Upper lobe of right lung (tissue), 1 donor: Measurements from ENCODE around the gene ZNF19. TPM values are rescaled to one million over a fixed set of nuclear protein-coding genes. Genes with fewer than 3 reads are reported as not detected.

Source experiments
- ATAC-seq: fragments of 200-7000 bp; cut with Tn5 transposase; one replicate; pipeline ENCODE4 v1.9.1; 2020; ENCODE audit warnings: mild to moderate bottlenecking, moderate library complexity
- DNase-seq: peaks from one replicate; pipeline ENCODE4 v3.0.0-alpha.2; 2020
- H3K27ac ChIP-seq: fragments of 200-600 bp; one replicate; pipeline ENCODE4 v1.8.0; 2022
- H3K27me3 ChIP-seq: fragments of 200-600 bp; one replicate; pipeline ENCODE4 v1.8.0; 2022; ENCODE audit warnings: mild to moderate bottlenecking
- H3K36me3 ChIP-seq: fragments of 200-600 bp; one replicate; pipeline ENCODE4 v1.8.0; 2022
- H3K4me1 ChIP-seq: fragments of 200-600 bp; one replicate; pipeline ENCODE4 v1.8.0; 2022
- H3K4me3 ChIP-seq: fragments of 200-600 bp; one replicate; pipeline ENCODE4 v1.8.0; 2022; ENCODE audit warnings: mild to moderate bottlenecking
- H3K9me3 ChIP-seq: fragments of 200-600 bp; one replicate; pipeline ENCODE4 v1.8.0; 2022
- intact Hi-C: fragments of 100-400 bp; cut with DNase I; formaldehyde crosslinking; loops from one replicate; pipeline ENCODE4 v1.11.0; 2022
- total RNA-seq: library from RNA; stranded (reverse); fragmentation: NEBNext Ultra II Directional; extraction: Animal tissue kit (Norgen Biotek cat#: 25700); gene quantifications from one replicate; pipeline ENCODE4 v1.2.1, GENCODE V29; 2021
- TF ChIP-seq, protein P1 (sequence below): fragments of 200-600 bp; IDR thresholded peaks from one replicate; pipeline ENCODE4 v1.8.0; 2022; ENCODE audit warnings: antibody characterized with exemption
- donor health status: DM: no; HTN: yes; CAD: no; lungs with severe emphysema.

The ZNF19 gene
- total RNA-seq, 1 donor from 2014 or later = 11.4 TPM

GRCh38 chr16:71431991-71432390 is 57.1 kb downstream of the ZNF19 start:
- ATAC-seq (peak; percentile 10), DNase-seq (no peak)
- intact Hi-C loops = no loop called here
- Histone ChIP-seq H3K9me3 (no peaks in the 10 kb centered on the region), H3K27me3 (peaks cover 10% of the 10 kb centered on the region), H3K27ac (no peak overlapping the region), H3K4me1 (no peaks in the 10 kb centered on the region), H3K36me3 (no peaks in the 10 kb centered on the region), H3K4me3 (no peak overlapping the region)
- TF ChIP-seq, protein P1, sequence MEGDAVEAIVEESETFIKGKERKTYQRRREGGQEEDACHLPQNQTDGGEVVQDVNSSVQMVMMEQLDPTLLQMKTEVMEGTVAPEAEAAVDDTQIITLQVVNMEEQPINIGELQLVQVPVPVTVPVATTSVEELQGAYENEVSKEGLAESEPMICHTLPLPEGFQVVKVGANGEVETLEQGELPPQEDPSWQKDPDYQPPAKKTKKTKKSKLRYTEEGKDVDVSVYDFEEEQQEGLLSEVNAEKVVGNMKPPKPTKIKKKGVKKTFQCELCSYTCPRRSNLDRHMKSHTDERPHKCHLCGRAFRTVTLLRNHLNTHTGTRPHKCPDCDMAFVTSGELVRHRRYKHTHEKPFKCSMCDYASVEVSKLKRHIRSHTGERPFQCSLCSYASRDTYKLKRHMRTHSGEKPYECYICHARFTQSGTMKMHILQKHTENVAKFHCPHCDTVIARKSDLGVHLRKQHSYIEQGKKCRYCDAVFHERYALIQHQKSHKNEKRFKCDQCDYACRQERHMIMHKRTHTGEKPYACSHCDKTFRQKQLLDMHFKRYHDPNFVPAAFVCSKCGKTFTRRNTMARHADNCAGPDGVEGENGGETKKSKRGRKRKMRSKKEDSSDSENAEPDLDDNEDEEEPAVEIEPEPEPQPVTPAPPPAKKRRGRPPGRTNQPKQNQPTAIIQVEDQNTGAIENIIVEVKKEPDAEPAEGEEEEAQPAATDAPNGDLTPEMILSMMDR = no peak

GRCh38 chr16:71431176-71431575 is 57.9 kb downstream of the ZNF19 start:
- DNase-seq = no peak
- ATAC-seq = no peak
- no peaks in the 10 kb centered on the region for H3K9me3 ChIP-seq
- no peak overlapping the region for H3K27ac ChIP-seq
- H3K27me3 ChIP-seq = peaks cover 11% of the 10 kb centered on the region
- TF ChIP-seq, protein P1 = no peak
- no peaks in the 10 kb centered on the region for H3K36me3 ChIP-seq
- no peaks in the 10 kb centered on the region for H3K4me1 ChIP-seq
- H3K4me3 ChIP-seq = no peak overlapping the region
- intact Hi-C loops = no loop called here

DNA sequence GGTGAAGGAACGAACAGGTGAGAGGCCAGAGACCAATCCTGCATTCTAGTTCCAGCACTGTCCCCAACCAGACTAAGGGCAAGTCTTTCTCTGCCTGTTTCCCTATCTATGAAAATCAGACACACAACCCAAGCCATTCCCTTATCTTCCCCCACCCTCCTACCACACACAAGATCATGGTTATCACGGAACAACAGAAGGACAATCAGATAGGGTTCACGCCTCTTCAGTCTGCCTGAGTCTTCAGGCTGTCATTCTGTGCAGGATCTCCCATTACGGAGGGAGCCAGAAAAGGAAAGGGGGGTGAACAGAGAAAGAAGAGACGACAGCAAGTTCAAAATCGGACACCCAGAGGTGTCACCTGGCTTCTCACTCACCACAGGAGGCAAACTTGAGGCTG is 58.4 kb downstream of the ZNF19 start:
- TF ChIP-seq, protein P1 = no peak

GRCh38 chr16:71429581-71429980 is 59.5 kb downstream of the ZNF19 start:
- H3K4me1 ChIP-seq = no peaks in the 10 kb centered on the region
- no peaks in the 10 kb centered on the region for H3K36me3 ChIP-seq
- no peaks in the 10 kb centered on the region for H3K9me3 ChIP-seq
- DNase-seq = no peak
- no peak overlapping the region for H3K27ac ChIP-seq
- ATAC-seq = no peak
- peaks cover 22% of the 10 kb centered on the region for H3K27me3 ChIP-seq
- TF ChIP-seq, protein P1 = no peak
- no peak overlapping the region for H3K4me3 ChIP-seq
- intact Hi-C loops = no loop called here

More for the DNA sequence above, 58.4 kb downstream of the ZNF19 start:
- DNase-seq (peak; percentile 6), ATAC-seq (no peak)
- Histone ChIP-seq H3K9me3 (no peaks in the 10 kb centered on the region), H3K4me3 (no peak overlapping the region), H3K27ac (no peak overlapping the region), H3K36me3 (no peaks in the 10 kb centered on the region), H3K4me1 (no peaks in the 10 kb centered on the region), H3K27me3 (peaks cover 16% of the 10 kb centered on the region)
- intact Hi-C loops = no loop called here

DNA sequence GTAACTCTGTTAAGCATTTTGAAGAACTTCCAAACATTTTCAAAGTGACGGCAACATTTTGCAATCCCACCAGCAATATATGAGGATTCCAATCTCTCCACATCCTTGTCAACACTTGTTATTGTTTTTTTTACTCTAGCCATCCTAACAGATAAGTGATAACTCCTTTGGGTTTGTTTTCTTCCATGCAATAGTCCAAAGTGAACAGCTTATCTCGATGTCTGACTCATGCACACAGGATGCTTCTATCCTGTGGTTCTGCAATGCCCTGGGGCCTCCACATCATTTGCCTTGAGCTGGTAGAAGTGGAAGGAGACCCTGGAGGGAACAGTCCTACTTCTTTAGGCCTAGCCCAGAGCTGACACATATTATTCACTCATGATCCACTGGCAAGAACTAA is 60.2 kb downstream of the ZNF19 start:
- TF ChIP-seq, protein P1 = no peak
- no peaks in the 10 kb centered on the region for H3K36me3 ChIP-seq
- H3K9me3 ChIP-seq = no peaks in the 10 kb centered on the region
- intact Hi-C loops = no loop called here
- no peak for ATAC-seq
- DNase-seq = no peak
- H3K4me1 ChIP-seq = no peaks in the 10 kb centered on the region
- H3K27ac ChIP-seq = no peak overlapping the region
- H3K4me3 ChIP-seq = no peak overlapping the region
- H3K27me3 ChIP-seq = peaks cover 22% of the 10 kb centered on the region

DNA sequence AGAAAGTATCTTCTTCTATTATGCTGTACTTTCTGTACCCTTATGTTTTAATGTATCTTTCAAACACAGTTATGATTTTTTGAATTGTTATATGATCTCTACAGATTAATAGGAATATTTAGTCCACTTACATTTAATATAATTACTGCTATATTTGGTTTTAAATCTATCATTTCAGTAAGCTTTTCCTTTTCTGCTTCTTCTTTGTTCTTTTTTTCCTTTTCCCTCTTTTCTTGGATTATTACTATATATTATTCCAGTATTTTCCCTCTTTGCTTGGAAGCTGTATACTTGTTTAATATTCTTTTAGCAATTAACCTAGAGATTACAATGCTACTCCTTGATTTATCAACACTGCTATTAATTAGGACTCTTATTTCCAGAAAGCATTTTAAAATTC is 60.7 kb downstream of the ZNF19 start:
- Histone ChIP-seq H3K4me3 (no peak overlapping the region), H3K4me1 (no peaks in the 10 kb centered on the region), H3K36me3 (no peaks in the 10 kb centered on the region), H3K9me3 (no peaks in the 10 kb centered on the region), H3K27me3 (peaks cover 26% of the 10 kb centered on the region), H3K27ac (no peak overlapping the region)
- intact Hi-C loops = no loop called here
- no peak for ATAC-seq
- TF ChIP-seq, protein P1 = no peak
- DNase-seq = no peak
